GM10248 (cell line): ENCODE results near the gene MOB3B.

Source experiments
- CTCF ChIA-PET: fragments of 300-600 bp; sonication (Branson Sonifier 250); formaldehyde crosslinking; extraction: SDS; loops from one replicate; lab custom pipeline; 2021; ENCODE audit warnings: antibody characterized with exemption; lab: Yijun Ruan, JAX
- POLR2A ChIA-PET: fragments of 350-650 bp; sonication (Branson Sonifier 250); formaldehyde crosslinking; extraction: SDS; loops from one replicate; lab custom pipeline; 2020; ENCODE audit warnings: antibody characterized with exemption; lab: Yijun Ruan, JAX
- DNase-seq: peaks from one replicate; pipeline ENCODE4 v3.0.0; 2012; ENCODE audit errors: extremely low spot score
- TF ChIP-seq, protein P1 (sequence below): IDR thresholded peaks from 2 replicates; pipeline ENCODE4 v1.5.1; 2012; ENCODE audit warnings: mild to moderate bottlenecking, low read depth; ENCODE audit errors: extremely low read depth, missing control alignments, control extremely low read depth

The MOB3B gene

GRCh38 chr9:27518006-27518405 is 11.6 kb downstream of the MOB3B start:
- no peak for DNase-seq
- TF ChIP-seq, protein P1, sequence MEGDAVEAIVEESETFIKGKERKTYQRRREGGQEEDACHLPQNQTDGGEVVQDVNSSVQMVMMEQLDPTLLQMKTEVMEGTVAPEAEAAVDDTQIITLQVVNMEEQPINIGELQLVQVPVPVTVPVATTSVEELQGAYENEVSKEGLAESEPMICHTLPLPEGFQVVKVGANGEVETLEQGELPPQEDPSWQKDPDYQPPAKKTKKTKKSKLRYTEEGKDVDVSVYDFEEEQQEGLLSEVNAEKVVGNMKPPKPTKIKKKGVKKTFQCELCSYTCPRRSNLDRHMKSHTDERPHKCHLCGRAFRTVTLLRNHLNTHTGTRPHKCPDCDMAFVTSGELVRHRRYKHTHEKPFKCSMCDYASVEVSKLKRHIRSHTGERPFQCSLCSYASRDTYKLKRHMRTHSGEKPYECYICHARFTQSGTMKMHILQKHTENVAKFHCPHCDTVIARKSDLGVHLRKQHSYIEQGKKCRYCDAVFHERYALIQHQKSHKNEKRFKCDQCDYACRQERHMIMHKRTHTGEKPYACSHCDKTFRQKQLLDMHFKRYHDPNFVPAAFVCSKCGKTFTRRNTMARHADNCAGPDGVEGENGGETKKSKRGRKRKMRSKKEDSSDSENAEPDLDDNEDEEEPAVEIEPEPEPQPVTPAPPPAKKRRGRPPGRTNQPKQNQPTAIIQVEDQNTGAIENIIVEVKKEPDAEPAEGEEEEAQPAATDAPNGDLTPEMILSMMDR, result no peak
- POLR2A ChIA-PET, result no interaction called here
- CTCF ChIA-PET, result interaction anchor here (1.0 to 2.0 kb wide), 3 partner anchors 12 to 185 kb away, joined by 3 to 6 read pairs (median 3); partner anchors contain the start of gene MOB3B

DNA sequence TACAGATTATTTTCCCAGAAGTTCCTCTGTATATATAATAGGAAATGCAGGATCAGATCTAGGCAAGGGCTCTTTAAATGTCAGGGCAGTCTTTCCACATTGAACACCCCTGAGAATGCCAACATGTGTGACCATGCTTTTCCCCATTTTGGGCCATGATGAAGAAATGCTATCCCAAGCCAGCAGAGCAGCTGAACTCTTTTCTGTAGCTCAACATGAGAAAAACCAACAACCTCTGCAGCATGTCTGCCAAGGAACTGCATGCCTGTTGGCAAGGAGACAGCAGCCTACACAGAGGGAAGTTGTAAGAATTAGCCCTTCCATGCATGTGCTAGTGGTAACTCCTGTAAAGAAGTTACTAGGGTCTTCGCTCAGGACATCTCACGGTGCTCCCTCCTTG is 15.1 kb downstream of the MOB3B start:
- ChIA-PET CTCF (interaction anchor here (0.8 to 3.9 kb wide), 4 partner anchors 9 to 28 kb away, joined by 3 to 26 read pairs (median 4); partner anchors contain the start of genes IFNK and MOB3B), POLR2A (no interaction called here)
- DNase-seq, result no peak
- TF ChIP-seq, protein P1, result no peak

DNA sequence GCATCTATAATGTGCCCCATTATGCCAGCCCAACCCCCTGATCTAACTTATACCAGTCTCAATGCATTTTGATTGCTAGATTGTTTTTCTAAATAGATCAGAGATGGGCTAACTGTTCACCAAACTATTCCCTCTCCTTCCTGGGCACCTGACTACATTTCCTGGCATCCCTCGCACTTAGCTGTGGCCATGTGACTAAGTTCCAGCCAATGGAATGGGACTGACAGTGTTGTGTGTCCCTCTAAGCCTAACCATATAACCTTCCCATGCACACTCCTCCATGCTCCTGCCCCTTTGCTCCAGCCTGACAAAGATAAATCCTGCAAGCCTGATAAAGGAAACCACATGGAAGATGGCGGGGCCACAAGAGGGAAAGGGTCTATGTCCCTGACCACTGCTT is 17.8 kb downstream of the MOB3B start:
- TF ChIP-seq, protein P1, result no peak
- POLR2A ChIA-PET, result no interaction called here
- no peak for DNase-seq
- CTCF ChIA-PET, result interaction anchor here (1.0 kb wide), 1 partner anchor 50 kb away, joined by 4 read pairs; no protein-coding TSS in a partner anchor

GRCh38 chr9:27510780-27511179 is 18.8 kb downstream of the MOB3B start:
- ChIA-PET POLR2A (no interaction called here), CTCF (no interaction called here)
- no peak for DNase-seq
- TF ChIP-seq, protein P1, result no peak

DNA sequence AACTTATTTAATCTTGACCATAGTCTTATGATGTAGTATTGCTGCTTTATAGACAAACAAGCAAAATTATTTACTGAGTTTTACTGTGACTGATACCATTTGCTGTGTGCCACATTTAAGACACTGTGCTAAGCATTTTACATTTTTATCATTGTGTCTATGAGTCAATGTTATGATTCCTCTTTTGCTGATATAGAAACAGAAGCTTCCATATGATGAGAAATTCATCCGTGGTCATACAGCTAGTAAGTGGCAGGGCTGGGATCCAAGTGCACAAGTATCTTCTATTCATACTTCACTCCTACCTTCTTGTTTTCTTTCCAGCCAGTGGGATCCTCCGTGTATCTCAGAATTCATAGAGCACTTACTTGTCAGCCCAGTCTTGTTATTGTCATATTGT is 22.6 kb downstream of the MOB3B start:
- ChIA-PET CTCF (no interaction called here), POLR2A (no interaction called here)
- TF ChIP-seq, protein P1, result no peak
- no peak for DNase-seq

DNA sequence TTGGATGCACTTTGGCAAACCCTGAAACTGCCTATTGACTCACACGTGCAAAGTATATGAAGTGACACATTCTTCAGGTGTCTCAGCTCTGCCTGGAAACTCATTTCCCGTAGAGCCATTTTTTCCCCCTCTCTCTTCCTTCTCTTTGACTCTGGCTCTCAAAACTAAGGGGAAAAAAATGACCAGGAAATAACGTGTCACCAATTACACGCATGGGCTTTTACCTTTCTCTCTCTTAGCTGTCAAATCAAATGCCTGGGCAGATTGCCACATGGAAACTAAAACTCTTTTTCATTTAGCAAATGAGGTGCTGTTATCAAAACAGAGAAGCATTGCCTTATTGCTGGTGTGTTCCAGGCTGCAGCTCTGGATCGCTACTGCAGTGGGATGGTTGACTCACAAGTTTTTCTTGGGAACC is 23.9 kb downstream of the MOB3B start:
- POLR2A ChIA-PET, result no interaction called here
- TF ChIP-seq, protein P1, result no peak
- no peak for DNase-seq
- CTCF ChIA-PET, result interaction anchor here (1.0 to 1.3 kb wide), 4 partner anchors 9 to 30 kb away, joined by 3 to 4 read pairs (median 3); partner anchors contain the start of gene MOB3B
